K562 (cell line): ENCODE data around the gene RASGEF1C. TPM values are rescaled to one million over a fixed set of nuclear protein-coding genes. Genes with fewer than 3 reads are reported as not detected.
A peak's percentile ranks its signal among the peaks of the same experiment; 100 is the strongest.

Experiments
- CC2D1A ChIP-seq: fragments of 450-650 bp; IDR thresholded peaks from 2 replicates; pipeline ENCODE4 v1.6.1; 2017; ENCODE audit warnings: mild to moderate bottlenecking
- TAL1 ChIP-seq: fragments of 450-650 bp; IDR thresholded peaks from 2 replicates; pipeline ENCODE4 v1.6.1; 2016; ENCODE audit warnings: mild to moderate bottlenecking
- TCF3 ChIP-seq: sonication (generic); formaldehyde crosslinking; IDR thresholded peaks from 2 replicates; pipeline ENCODE4 v1.4.0; 2020; ENCODE audit warnings: mild to moderate bottlenecking, missing genetic modification reagents
- ZBTB8A ChIP-seq: fragments of 450-650 bp; IDR thresholded peaks from 2 replicates; pipeline ENCODE4 v1.6.1; 2018; ENCODE audit warnings: mild to moderate bottlenecking, moderate library complexity; ENCODE audit not compliant: partially characterized antibody
- ZNF263 ChIP-seq: sonication (generic); formaldehyde crosslinking; IDR thresholded peaks from 2 replicates; pipeline ENCODE4 v1.8.0; 2022; ENCODE audit warnings: mild to moderate bottlenecking, missing genetic modification reagents, borderline replicate concordance
- polyA plus RNA-seq, 8 experiments: library from polyadenylated mRNA; depleted of rRNA in 4 of 8; stranded (reverse) in 5 of 8; unstranded in 3 of 8; fragments of >200 nt; fragmentation: Nextera tagmentation in 2 of 8; fragmentation: Illumina TruSeq in 1 of 8; extraction: Ambion mirVana in 2 of 8; extraction: Trizol in 1 of 8; gene quantifications; 2 replicates each; pipeline versions ENCODE4 v1.2.1 to v1.2.3, GENCODE V29; 2011 to 2014; ENCODE audit warnings: inconsistent platforms in 1 of 8, missing spikeins in 1 of 8
- total RNA-seq, 7 experiments: library from RNA; depleted of rRNA in 6 of 7; stranded (reverse); fragments of >200 nt in 6 of 7; fragmentation: Illumina TruSeq in 2 of 7; extraction: Trizol in 2 of 7; gene quantifications; 2 replicates each; pipeline versions ENCODE4 v1.2.1 to v1.2.3, GENCODE V29; 2011 to 2021; ENCODE audit warnings: low replicate concordance in 1 of 7
- TF ChIP-seq, protein P1 (sequence below), 2 experiments: fragments of 150-350 bp in 1 of 2; IDR thresholded peaks; 2 replicates each; pipeline ENCODE4 v1.6.1; 2012 to 2016; ENCODE audit warnings: low read depth in 2 of 2, low read length in 2 of 2, mild to moderate bottlenecking in 1 of 2, moderate library complexity in 1 of 2
- TF ChIP-seq, protein P2 (sequence below): fragments of 200-600 bp; sonication (generic); IDR thresholded peaks from one replicate; pipeline ENCODE4 v1.6.1; 2012; ENCODE audit warnings: mild to moderate bottlenecking, low read depth, low read length, inconsistent platforms
- TF ChIP-seq, protein P3 (sequence below): IDR thresholded peaks from 2 replicates; pipeline ENCODE4 v1.6.1; 2011; ENCODE audit not compliant: insufficient read length; ENCODE audit errors: extremely low read depth
- TF ChIP-seq, protein P4 (sequence below): sonication (generic); formaldehyde crosslinking; IDR thresholded peaks from 2 replicates; pipeline ENCODE4 v1.8.1; 2023; ENCODE audit warnings: mild to moderate bottlenecking, missing genetic modification reagents, moderate library complexity

The RASGEF1C gene
- total and polyA plus RNA-seq, 9 of the 15 experiments (the other 6 are each of a cell fraction or from before 2014, with no cell fraction given), result 0.04 to 1.1 (median 0.21) TPM; not detected in 4

DNA sequence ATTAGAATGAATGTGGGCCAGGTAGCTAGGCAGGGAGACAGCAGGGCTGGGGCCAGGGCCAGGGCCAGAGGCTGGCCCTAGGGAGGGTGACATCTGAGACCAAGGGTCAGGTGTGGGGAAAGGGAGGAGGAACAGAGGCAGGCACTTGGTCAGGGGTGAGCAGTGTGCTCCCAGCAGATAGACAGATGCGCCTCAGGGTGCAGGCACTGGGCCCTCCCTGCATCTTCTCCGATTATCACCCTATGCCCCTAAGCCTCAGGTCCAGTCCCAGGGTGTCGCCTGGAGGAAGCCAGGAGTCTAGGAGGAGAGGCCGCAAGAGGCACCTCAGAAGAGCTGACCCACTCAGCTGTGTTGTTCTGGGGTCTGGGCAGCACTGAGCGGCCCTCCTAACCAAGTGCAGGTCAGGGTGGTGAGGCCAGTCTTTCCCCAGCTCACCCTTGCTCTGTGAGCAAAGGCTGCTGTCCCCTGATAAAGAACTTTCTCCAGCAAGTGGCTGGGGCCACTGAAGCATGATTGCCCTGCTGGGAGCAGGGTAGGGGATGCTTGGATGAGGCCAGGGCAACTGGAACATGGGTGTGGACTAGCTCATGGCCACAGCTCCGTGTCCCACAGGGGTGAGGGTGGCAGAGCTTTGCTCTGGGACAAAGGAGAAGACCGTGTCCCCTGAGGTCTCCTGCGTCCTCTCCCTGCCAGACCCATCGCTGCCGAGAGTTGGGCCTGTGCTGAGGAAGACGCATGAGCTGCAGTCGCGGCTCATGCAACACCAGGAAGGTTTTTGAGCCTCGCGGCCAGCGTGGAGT lies 2.1 kb upstream of the RASGEF1C start (continued):
- TF ChIP-seq, protein P1, sequence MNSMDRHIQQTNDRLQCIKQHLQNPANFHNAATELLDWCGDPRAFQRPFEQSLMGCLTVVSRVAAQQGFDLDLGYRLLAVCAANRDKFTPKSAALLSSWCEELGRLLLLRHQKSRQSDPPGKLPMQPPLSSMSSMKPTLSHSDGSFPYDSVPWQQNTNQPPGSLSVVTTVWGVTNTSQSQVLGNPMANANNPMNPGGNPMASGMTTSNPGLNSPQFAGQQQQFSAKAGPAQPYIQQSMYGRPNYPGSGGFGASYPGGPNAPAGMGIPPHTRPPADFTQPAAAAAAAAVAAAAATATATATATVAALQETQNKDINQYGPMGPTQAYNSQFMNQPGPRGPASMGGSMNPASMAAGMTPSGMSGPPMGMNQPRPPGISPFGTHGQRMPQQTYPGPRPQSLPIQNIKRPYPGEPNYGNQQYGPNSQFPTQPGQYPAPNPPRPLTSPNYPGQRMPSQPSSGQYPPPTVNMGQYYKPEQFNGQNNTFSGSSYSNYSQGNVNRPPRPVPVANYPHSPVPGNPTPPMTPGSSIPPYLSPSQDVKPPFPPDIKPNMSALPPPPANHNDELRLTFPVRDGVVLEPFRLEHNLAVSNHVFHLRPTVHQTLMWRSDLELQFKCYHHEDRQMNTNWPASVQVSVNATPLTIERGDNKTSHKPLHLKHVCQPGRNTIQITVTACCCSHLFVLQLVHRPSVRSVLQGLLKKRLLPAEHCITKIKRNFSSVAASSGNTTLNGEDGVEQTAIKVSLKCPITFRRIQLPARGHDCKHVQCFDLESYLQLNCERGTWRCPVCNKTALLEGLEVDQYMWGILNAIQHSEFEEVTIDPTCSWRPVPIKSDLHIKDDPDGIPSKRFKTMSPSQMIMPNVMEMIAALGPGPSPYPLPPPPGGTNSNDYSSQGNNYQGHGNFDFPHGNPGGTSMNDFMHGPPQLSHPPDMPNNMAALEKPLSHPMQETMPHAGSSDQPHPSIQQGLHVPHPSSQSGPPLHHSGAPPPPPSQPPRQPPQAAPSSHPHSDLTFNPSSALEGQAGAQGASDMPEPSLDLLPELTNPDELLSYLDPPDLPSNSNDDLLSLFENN (IDR thresholded peaks at IDR 0.05; ENCODE audit: low read depth in 2 of 2, low read length in 2 of 2), result no peak
- TF ChIP-seq CC2D1A (peak; percentile 27; the same call in 1 of the 2 replicates), ZNF263 (CRISPR knock-in tag) (0 out of 2 replicates have a peak, but pooled peaks have one; percentile 13), TCF3 (peak; percentile 82), TAL1 (peak; percentile 69; the same call in 1 of the 2 replicates), ZBTB8A (no peak)
- TF ChIP-seq, protein P2, sequence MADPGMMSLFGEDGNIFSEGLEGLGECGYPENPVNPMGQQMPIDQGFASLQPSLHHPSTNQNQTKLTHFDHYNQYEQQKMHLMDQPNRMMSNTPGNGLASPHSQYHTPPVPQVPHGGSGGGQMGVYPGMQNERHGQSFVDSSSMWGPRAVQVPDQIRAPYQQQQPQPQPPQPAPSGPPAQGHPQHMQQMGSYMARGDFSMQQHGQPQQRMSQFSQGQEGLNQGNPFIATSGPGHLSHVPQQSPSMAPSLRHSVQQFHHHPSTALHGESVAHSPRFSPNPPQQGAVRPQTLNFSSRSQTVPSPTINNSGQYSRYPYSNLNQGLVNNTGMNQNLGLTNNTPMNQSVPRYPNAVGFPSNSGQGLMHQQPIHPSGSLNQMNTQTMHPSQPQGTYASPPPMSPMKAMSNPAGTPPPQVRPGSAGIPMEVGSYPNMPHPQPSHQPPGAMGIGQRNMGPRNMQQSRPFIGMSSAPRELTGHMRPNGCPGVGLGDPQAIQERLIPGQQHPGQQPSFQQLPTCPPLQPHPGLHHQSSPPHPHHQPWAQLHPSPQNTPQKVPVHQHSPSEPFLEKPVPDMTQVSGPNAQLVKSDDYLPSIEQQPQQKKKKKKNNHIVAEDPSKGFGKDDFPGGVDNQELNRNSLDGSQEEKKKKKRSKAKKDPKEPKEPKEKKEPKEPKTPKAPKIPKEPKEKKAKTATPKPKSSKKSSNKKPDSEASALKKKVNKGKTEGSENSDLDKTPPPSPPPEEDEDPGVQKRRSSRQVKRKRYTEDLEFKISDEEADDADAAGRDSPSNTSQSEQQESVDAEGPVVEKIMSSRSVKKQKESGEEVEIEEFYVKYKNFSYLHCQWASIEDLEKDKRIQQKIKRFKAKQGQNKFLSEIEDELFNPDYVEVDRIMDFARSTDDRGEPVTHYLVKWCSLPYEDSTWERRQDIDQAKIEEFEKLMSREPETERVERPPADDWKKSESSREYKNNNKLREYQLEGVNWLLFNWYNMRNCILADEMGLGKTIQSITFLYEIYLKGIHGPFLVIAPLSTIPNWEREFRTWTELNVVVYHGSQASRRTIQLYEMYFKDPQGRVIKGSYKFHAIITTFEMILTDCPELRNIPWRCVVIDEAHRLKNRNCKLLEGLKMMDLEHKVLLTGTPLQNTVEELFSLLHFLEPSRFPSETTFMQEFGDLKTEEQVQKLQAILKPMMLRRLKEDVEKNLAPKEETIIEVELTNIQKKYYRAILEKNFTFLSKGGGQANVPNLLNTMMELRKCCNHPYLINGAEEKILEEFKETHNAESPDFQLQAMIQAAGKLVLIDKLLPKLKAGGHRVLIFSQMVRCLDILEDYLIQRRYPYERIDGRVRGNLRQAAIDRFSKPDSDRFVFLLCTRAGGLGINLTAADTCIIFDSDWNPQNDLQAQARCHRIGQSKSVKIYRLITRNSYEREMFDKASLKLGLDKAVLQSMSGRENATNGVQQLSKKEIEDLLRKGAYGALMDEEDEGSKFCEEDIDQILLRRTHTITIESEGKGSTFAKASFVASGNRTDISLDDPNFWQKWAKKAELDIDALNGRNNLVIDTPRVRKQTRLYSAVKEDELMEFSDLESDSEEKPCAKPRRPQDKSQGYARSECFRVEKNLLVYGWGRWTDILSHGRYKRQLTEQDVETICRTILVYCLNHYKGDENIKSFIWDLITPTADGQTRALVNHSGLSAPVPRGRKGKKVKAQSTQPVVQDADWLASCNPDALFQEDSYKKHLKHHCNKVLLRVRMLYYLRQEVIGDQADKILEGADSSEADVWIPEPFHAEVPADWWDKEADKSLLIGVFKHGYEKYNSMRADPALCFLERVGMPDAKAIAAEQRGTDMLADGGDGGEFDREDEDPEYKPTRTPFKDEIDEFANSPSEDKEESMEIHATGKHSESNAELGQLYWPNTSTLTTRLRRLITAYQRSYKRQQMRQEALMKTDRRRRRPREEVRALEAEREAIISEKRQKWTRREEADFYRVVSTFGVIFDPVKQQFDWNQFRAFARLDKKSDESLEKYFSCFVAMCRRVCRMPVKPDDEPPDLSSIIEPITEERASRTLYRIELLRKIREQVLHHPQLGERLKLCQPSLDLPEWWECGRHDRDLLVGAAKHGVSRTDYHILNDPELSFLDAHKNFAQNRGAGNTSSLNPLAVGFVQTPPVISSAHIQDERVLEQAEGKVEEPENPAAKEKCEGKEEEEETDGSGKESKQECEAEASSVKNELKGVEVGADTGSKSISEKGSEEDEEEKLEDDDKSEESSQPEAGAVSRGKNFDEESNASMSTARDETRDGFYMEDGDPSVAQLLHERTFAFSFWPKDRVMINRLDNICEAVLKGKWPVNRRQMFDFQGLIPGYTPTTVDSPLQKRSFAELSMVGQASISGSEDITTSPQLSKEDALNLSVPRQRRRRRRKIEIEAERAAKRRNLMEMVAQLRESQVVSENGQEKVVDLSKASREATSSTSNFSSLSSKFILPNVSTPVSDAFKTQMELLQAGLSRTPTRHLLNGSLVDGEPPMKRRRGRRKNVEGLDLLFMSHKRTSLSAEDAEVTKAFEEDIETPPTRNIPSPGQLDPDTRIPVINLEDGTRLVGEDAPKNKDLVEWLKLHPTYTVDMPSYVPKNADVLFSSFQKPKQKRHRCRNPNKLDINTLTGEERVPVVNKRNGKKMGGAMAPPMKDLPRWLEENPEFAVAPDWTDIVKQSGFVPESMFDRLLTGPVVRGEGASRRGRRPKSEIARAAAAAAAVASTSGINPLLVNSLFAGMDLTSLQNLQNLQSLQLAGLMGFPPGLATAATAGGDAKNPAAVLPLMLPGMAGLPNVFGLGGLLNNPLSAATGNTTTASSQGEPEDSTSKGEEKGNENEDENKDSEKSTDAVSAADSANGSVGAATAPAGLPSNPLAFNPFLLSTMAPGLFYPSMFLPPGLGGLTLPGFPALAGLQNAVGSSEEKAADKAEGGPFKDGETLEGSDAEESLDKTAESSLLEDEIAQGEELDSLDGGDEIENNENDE, result no peak
- TF ChIP-seq, protein P3, sequence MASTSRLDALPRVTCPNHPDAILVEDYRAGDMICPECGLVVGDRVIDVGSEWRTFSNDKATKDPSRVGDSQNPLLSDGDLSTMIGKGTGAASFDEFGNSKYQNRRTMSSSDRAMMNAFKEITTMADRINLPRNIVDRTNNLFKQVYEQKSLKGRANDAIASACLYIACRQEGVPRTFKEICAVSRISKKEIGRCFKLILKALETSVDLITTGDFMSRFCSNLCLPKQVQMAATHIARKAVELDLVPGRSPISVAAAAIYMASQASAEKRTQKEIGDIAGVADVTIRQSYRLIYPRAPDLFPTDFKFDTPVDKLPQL, result no peak
- TF ChIP-seq, protein P4, sequence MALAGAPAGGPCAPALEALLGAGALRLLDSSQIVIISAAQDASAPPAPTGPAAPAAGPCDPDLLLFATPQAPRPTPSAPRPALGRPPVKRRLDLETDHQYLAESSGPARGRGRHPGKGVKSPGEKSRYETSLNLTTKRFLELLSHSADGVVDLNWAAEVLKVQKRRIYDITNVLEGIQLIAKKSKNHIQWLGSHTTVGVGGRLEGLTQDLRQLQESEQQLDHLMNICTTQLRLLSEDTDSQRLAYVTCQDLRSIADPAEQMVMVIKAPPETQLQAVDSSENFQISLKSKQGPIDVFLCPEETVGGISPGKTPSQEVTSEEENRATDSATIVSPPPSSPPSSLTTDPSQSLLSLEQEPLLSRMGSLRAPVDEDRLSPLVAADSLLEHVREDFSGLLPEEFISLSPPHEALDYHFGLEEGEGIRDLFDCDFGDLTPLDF (CRISPR knock-in tag), result no peak
